Measurements from ENCODE around the gene TBKBP1.

The TBKBP1 gene

DNA sequence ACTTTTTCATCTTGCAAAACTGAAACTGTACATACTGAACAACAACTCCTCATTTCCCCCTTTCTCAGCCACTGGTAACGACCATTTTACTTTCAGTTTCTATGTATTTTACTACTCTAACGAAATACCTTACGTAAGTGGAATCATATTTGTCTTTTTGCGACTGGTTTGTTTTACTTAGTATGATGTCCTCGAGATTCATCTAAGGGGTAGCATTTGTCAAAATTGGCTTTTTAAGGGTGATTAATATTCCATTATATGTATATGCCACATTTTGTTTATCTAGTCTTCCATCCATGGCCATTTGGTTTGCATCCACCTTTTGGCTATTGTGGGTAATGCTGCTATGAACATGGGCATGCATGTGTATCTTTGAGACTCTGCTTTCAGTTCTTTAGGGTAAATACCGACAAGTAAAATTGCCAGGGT lies 33.9 kb upstream of the TBKBP1 start:
- Histone ChIP-seq H3K36me3 (ENCODE audit: control insufficient read depth, insufficient read depth, low read length) (peaks cover 100% of the 10 kb centered on the region), H3K27ac (ENCODE audit: low read depth, low read length) (no peak overlapping the region), H3K4me3 (ENCODE audit: low read depth, low read length) (no peak overlapping the region), H3K9me3 (ENCODE audit: control insufficient read depth, insufficient read depth, low read length) (no peaks in the 10 kb centered on the region), H3K4me1 (ENCODE audit: control insufficient read depth, insufficient read depth, low read length) (peaks cover 10% of the 10 kb centered on the region), H3K9ac (ENCODE audit: low read depth, low read length) (no peak overlapping the region), H3K27me3 (ENCODE audit: control insufficient read depth, insufficient read depth, low read length) (no peaks in the 10 kb centered on the region)

DNA sequence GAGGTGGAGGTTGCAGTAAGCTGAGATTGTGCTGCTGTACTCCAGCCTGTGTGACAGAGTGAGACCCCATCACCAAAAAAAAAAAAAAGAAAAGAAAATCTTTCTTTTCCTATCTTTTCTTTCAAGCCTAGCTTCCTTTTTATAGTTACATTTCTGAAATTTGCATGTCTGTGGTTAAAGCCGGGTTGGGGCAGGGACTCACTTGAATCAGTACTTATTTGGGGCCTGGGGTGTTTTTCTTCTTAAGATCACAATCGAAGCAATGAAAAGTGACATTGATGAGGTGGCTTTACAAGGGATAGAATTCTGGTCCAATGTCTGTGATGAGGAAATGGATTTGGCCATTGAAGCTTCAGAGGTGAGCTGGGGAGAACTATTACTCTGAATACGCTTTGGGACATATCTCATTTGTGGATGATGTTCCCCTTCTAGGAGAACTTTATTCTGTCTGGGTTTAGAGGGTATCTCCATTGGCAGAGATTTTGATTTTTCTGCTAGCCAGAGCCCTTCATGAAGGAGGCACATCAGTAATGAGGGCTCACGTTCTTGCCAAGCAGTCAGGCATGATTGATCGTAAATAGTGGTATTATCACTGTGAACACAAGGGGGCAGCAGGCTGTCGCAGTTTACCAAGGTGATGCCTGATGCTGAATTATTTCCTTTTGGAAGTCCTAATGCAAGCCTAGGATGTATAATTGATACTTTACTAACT lies 29.9 kb upstream of the TBKBP1 start:
- Histone ChIP-seq H3K9ac (ENCODE audit: low read depth, low read length) (no peak overlapping the region), H3K27me3 (ENCODE audit: control insufficient read depth, insufficient read depth, low read length) (no peaks in the 10 kb centered on the region), H3K27ac (ENCODE audit: low read depth, low read length) (peak overlapping the region; percentile 72), H3K36me3 (ENCODE audit: control insufficient read depth, insufficient read depth, low read length) (peaks cover 97% of the 10 kb centered on the region), H3K4me1 (ENCODE audit: control insufficient read depth, insufficient read depth, low read length) (peaks cover 15% of the 10 kb centered on the region), H3K9me3 (ENCODE audit: control insufficient read depth, insufficient read depth, low read length) (no peaks in the 10 kb centered on the region), H3K4me3 (ENCODE audit: low read depth, low read length) (no peak overlapping the region)

DNA sequence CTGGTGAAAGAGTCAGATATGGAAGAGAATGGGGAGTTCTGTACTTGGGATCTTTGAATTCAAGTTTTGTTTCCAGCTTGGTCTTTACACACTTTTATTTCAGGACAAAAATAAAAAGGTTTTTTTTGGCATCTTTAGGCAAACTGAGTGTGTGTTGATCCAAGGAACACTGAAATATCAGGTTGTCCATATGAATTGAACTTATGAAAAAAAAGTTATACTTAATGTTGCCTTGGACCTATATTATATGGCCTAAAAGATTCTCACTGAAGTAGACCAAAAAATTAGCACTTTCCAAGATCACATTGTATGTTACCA lies 29.4 kb upstream of the TBKBP1 start:
- Histone ChIP-seq H3K36me3 (ENCODE audit: control insufficient read depth, insufficient read depth, low read length) (peaks cover 97% of the 10 kb centered on the region), H3K9me3 (ENCODE audit: control insufficient read depth, insufficient read depth, low read length) (no peaks in the 10 kb centered on the region), H3K27me3 (ENCODE audit: control insufficient read depth, insufficient read depth, low read length) (no peaks in the 10 kb centered on the region), H3K4me3 (ENCODE audit: low read depth, low read length) (no peak overlapping the region), H3K9ac (ENCODE audit: low read depth, low read length) (no peak overlapping the region), H3K27ac (ENCODE audit: low read depth, low read length) (peak overlapping the region; percentile 72), H3K4me1 (ENCODE audit: control insufficient read depth, insufficient read depth, low read length) (peaks cover 15% of the 10 kb centered on the region)

DNA sequence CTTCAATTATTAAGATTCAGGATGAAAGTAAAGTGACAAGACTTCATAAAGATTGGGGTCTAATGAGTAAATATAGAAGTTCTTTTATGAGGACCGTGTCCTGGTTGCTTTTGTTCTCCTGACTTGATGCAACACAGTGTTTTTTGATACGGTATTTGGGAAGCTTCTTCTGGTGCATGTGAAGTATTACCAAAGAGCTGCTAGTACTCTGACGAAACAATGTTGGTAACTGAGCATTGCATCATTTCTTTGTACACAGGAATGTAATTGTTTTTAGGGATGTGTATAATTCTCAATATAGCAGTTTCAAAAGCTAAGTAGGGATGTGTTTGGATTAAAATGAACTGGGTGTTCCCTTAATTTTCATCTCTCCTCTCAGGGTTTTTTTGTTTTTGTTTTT lies 28.3 kb upstream of the TBKBP1 start:
- Histone ChIP-seq H3K27me3 (ENCODE audit: control insufficient read depth, insufficient read depth, low read length) (no peaks in the 10 kb centered on the region), H3K36me3 (ENCODE audit: control insufficient read depth, insufficient read depth, low read length) (peaks cover 97% of the 10 kb centered on the region), H3K27ac (ENCODE audit: low read depth, low read length) (peak overlapping the region; percentile 72), H3K4me3 (ENCODE audit: low read depth, low read length) (no peak overlapping the region), H3K4me1 (ENCODE audit: control insufficient read depth, insufficient read depth, low read length) (peaks cover 15% of the 10 kb centered on the region), H3K9me3 (ENCODE audit: control insufficient read depth, insufficient read depth, low read length) (no peaks in the 10 kb centered on the region), H3K9ac (ENCODE audit: low read depth, low read length) (no peak overlapping the region)

DNA sequence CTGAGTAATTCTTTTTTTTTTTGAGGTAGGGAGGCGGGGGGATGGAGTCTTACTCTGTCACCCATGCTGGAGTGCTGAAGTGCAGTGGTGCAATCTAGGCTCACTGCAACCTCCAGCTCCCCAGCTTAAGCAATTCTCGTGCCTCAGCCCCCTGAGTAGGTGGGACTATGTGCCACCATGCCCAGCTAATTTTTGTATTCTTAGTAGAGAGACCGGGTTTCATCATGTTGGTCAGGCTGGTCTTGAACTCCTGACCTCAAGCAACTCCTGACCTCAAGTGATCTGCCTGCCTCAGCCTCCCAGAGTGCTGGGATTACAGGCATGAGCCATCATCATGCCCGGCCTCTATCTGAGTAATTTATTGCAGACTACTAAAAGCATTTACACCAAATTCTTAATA lies 24.9 kb upstream of the TBKBP1 start:
- peaks cover 15% of the 10 kb centered on the region for H3K4me1 ChIP-seq (ENCODE audit: control insufficient read depth, insufficient read depth, low read length)
- no peaks in the 10 kb centered on the region for H3K27me3 ChIP-seq (ENCODE audit: control insufficient read depth, insufficient read depth, low read length)
- no peak overlapping the region for H3K27ac ChIP-seq (ENCODE audit: low read depth, low read length)
- no peaks in the 10 kb centered on the region for H3K9me3 ChIP-seq (ENCODE audit: control insufficient read depth, insufficient read depth, low read length)
- H3K9ac ChIP-seq (ENCODE audit: low read depth, low read length): no peak overlapping the region
- H3K36me3 ChIP-seq (ENCODE audit: control insufficient read depth, insufficient read depth, low read length): peaks cover 97% of the 10 kb centered on the region
- H3K4me3 ChIP-seq (ENCODE audit: low read depth, low read length): no peak overlapping the region

DNA sequence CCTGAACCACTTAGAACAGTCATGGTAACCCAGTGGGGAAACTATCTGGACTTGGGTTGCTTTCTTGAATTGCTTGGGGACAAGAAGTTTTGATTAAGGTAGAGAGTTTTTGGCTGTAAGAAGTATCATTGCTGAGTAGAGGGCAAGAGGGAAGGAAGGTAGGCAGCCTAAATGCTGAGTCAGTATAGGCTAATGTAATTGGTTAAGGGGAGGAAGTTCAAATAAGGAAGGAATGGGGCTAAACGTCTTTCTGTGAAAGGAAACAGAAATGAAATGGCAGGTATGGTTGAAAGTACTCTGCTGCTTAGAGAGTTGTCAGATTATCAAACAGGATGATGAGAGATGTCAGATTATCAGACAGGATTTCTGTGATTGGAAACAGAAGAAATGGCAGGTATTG lies 23.9 kb upstream of the TBKBP1 start:
- H3K9me3 ChIP-seq (ENCODE audit: control insufficient read depth, insufficient read depth, low read length): no peaks in the 10 kb centered on the region
- H3K27me3 ChIP-seq (ENCODE audit: control insufficient read depth, insufficient read depth, low read length): no peaks in the 10 kb centered on the region
- H3K9ac ChIP-seq (ENCODE audit: low read depth, low read length): no peak overlapping the region
- H3K27ac ChIP-seq (ENCODE audit: low read depth, low read length): peak overlapping the region; percentile 14
- peaks cover 97% of the 10 kb centered on the region for H3K36me3 ChIP-seq (ENCODE audit: control insufficient read depth, insufficient read depth, low read length)
- H3K4me1 ChIP-seq (ENCODE audit: control insufficient read depth, insufficient read depth, low read length): peaks cover 5% of the 10 kb centered on the region; the same call in 1 of the 2 replicates
- no peak overlapping the region for H3K4me3 ChIP-seq (ENCODE audit: low read depth, low read length)

DNA sequence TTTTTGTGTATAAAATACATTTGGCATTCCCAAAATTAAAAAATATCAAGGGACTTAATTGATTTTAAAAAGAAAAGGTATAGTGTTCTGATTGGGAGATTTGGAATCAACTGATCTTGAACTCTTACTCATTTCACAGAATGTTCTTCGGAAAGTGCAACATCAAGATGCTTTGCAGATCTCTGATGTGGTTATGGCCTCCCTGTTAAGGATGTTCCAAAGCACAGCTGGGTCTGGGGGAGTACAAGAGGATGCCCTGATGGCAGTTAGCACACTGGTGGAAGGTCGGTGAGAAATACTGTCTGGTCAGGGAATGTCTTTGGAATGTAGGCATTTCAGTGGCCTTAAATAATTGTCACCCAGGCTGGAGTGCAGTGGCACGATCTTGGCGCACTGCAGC lies 19.5 kb upstream of the TBKBP1 start:
- no peak overlapping the region for H3K27ac ChIP-seq (ENCODE audit: low read depth, low read length)
- H3K9ac ChIP-seq (ENCODE audit: low read depth, low read length): no peak overlapping the region
- H3K27me3 ChIP-seq (ENCODE audit: control insufficient read depth, insufficient read depth, low read length): no peaks in the 10 kb centered on the region
- no peaks in the 10 kb centered on the region for H3K9me3 ChIP-seq (ENCODE audit: control insufficient read depth, insufficient read depth, low read length)
- peaks cover 100% of the 10 kb centered on the region for H3K36me3 ChIP-seq (ENCODE audit: control insufficient read depth, insufficient read depth, low read length)
- no peaks in the 10 kb centered on the region for H3K4me1 ChIP-seq (ENCODE audit: control insufficient read depth, insufficient read depth, low read length)
- H3K4me3 ChIP-seq (ENCODE audit: low read depth, low read length): no peak overlapping the region

DNA sequence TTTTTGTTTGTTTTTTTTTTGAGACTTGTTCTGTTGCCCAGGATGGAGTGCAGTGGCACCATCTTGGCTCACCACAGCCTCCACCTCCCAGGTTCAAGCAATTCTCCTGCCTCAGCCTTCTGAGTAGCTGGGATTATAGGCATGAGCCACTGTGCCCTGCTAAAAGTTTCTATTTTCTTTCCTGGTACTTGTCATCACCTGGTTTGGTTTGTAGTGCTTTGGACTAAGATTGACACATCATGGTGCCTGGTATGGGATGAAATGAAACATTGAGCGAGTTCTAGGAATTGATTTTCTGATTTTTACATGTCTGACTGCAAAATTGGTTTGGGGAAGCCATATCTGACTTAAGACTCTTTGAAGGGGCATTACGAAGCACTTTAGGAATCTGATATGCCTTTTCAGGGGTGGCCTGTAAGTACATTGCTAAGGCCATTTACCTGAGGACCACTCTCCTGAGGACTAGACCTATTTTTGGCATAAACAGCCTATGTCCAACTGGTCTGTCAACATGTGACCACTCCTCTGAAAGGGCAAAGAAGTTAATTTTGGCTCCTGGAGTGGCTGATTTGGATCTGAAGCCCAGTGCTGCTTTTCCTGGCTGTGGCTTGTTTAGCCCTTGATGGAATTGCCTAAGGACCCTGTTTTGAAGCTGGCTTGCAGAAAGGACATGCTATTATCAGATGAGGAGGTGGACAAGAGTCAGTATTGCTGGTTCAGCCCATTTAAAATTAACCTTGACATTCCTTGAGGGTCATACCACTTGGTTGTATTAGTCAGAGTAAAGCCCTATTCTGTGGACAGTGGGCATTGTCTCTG lies 18.4 kb upstream of the TBKBP1 start:
- peaks cover 100% of the 10 kb centered on the region for H3K36me3 ChIP-seq (ENCODE audit: control insufficient read depth, insufficient read depth, low read length)
- no peak overlapping the region for H3K4me3 ChIP-seq (ENCODE audit: low read depth, low read length)
- no peaks in the 10 kb centered on the region for H3K27me3 ChIP-seq (ENCODE audit: control insufficient read depth, insufficient read depth, low read length)
- H3K27ac ChIP-seq (ENCODE audit: low read depth, low read length): no peak overlapping the region
- H3K9ac ChIP-seq (ENCODE audit: low read depth, low read length): no peak overlapping the region
- no peaks in the 10 kb centered on the region for H3K4me1 ChIP-seq (ENCODE audit: control insufficient read depth, insufficient read depth, low read length)
- no peaks in the 10 kb centered on the region for H3K9me3 ChIP-seq (ENCODE audit: control insufficient read depth, insufficient read depth, low read length)

DNA sequence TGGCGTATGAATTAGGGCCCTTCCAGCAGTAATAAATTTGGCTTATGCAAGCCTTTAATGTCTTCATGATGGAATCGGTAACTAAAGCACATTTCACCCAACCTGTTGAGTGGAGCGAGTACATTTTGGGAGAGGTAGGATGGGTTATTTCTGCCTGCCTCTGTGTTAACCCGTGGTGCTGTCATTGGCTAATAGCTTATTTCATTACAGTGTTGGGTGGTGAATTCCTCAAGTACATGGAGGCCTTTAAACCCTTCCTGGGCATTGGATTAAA lies 17.8 kb upstream of the TBKBP1 start:
- Histone ChIP-seq H3K4me1 (ENCODE audit: control insufficient read depth, insufficient read depth, low read length) (no peaks in the 10 kb centered on the region), H3K36me3 (ENCODE audit: control insufficient read depth, insufficient read depth, low read length) (peaks cover 100% of the 10 kb centered on the region), H3K27ac (ENCODE audit: low read depth, low read length) (no peak overlapping the region), H3K27me3 (ENCODE audit: control insufficient read depth, insufficient read depth, low read length) (no peaks in the 10 kb centered on the region), H3K4me3 (ENCODE audit: low read depth, low read length) (no peak overlapping the region), H3K9me3 (ENCODE audit: control insufficient read depth, insufficient read depth, low read length) (no peaks in the 10 kb centered on the region), H3K9ac (ENCODE audit: low read depth, low read length) (no peak overlapping the region)

DNA sequence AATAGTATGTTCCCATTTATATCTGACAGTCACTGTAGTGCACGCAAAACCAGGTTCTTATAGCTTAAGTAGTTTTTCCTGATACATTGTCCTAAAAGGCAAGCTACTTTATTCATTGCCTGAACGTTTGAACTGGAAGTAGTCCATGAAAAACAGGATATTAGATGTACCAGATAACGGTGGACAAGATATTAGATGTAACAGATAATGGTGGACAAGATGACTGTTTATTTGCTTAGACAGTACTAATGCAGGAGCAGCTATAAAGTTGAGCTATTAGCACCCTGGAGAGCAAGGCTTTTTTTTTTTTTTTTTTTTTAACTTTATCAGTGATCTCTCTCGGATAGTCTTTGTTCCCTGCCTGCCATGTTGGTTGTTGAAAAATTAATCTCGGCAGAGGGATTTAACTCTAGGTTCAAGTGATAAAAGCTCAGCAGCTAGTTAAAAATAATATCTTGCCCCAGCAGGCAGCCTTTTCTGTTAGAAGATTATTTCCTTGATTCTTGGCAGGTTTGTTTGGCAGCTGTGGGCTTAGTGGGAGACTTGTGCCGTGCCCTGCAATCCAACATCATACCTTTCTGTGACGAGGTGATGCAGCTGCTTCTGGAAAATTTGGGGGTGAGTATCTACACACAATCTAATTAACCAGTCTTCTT lies 17.3 kb upstream of the TBKBP1 start:
- Histone ChIP-seq H3K36me3 (ENCODE audit: control insufficient read depth, insufficient read depth, low read length) (peaks cover 100% of the 10 kb centered on the region), H3K4me3 (ENCODE audit: low read depth, low read length) (no peak overlapping the region), H3K9me3 (ENCODE audit: control insufficient read depth, insufficient read depth, low read length) (no peaks in the 10 kb centered on the region), H3K27me3 (ENCODE audit: control insufficient read depth, insufficient read depth, low read length) (no peaks in the 10 kb centered on the region), H3K27ac (ENCODE audit: low read depth, low read length) (no peak overlapping the region), H3K4me1 (ENCODE audit: control insufficient read depth, insufficient read depth, low read length) (no peaks in the 10 kb centered on the region), H3K9ac (ENCODE audit: low read depth, low read length) (no peak overlapping the region)

DNA sequence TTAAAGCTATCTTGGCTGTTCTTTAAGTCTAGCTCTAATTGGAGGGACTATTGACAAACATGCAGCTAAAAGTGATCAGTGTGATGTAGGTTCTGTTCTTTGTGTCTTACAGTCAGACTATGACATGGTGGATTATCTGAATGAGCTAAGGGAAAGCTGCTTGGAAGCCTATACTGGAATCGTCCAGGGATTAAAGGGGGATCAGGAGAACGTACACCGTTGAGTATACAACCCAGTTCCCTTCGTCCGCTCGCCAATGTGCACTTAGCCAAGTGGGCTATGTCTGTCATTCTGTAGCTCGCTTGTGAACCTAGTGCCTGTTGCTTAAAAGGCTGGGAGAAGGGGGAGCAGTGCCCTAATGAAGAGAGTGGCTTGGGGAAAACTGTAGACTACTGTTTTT lies 15.8 kb upstream of the TBKBP1 start:
- no peak overlapping the region for H3K9ac ChIP-seq (ENCODE audit: low read depth, low read length)
- H3K27ac ChIP-seq (ENCODE audit: low read depth, low read length): no peak overlapping the region
- peaks cover 100% of the 10 kb centered on the region for H3K36me3 ChIP-seq (ENCODE audit: control insufficient read depth, insufficient read depth, low read length)

More for the DNA sequence above, 15.8 kb upstream of the TBKBP1 start:
- no peaks in the 10 kb centered on the region for H3K27me3 ChIP-seq (ENCODE audit: control insufficient read depth, insufficient read depth, low read length)
- H3K4me3 ChIP-seq (ENCODE audit: low read depth, low read length): no peak overlapping the region
- no peaks in the 10 kb centered on the region for H3K9me3 ChIP-seq (ENCODE audit: control insufficient read depth, insufficient read depth, low read length)
- H3K4me1 ChIP-seq (ENCODE audit: control insufficient read depth, insufficient read depth, low read length): no peaks in the 10 kb centered on the region
